Endothelial cell (in vitro differentiated cells): ENCODE measurements around the gene GLIPR1. TPM values are rescaled to one million over a fixed set of nuclear protein-coding genes. Genes with fewer than 3 reads are reported as not detected.
"Not testable (repeated sequence)": the region's sequence is repeated elsewhere in the genome, so short reads cannot be mapped to it uniquely, and the experiment has no call there.

Experiments
- DNase-seq: peaks from one replicate; pipeline ENCODE4 v3.0.0; 2021; ENCODE audit warnings: low spot score
- H3K27ac Mint-ChIP-seq: one replicate; pipeline ENCODE4 v1.8.0; 2021; ENCODE audit warnings: mixed read lengths, inconsistent platforms; ENCODE audit not compliant: unreplicated experiment
- H3K27me3 Mint-ChIP-seq: one replicate; pipeline ENCODE4 v1.8.0; 2021; ENCODE audit warnings: mild to moderate bottlenecking, moderate library complexity, mixed read lengths, inconsistent platforms; ENCODE audit not compliant: unreplicated experiment
- H3K36me3 Mint-ChIP-seq: one replicate; pipeline ENCODE4 v1.8.0; 2021; ENCODE audit warnings: mild to moderate bottlenecking, low read depth, mixed read lengths, inconsistent platforms; ENCODE audit not compliant: unreplicated experiment
- H3K4me1 Mint-ChIP-seq: one replicate; pipeline ENCODE4 v1.8.0; 2021; ENCODE audit warnings: mild to moderate bottlenecking, mixed read lengths, inconsistent platforms; ENCODE audit not compliant: unreplicated experiment
- H3K4me3 Mint-ChIP-seq: one replicate; pipeline ENCODE4 v1.8.0; 2021; ENCODE audit warnings: mild to moderate bottlenecking, mixed read lengths, inconsistent platforms; ENCODE audit not compliant: unreplicated experiment
- H3K9me3 Mint-ChIP-seq: one replicate; pipeline ENCODE4 v1.8.0; 2021; ENCODE audit warnings: mixed read lengths, inconsistent platforms; ENCODE audit not compliant: unreplicated experiment
- CTCF ChIP-seq: fragments of 200-600 bp; sonication (generic); IDR thresholded peaks from one replicate; pipeline ENCODE4 v1.5.0; 2021; ENCODE audit warnings: antibody characterized with exemption; ENCODE audit not compliant: unreplicated experiment
- total RNA-seq: library from RNA; stranded (reverse); fragmentation: NEBNext Ultra II Directional; extraction: Animal tissue kit (Norgen Biotek cat#: 25700); gene quantifications from one replicate; pipeline ENCODE4 v1.2.1, GENCODE V29; 2021; ENCODE audit not compliant: unreplicated experiment

The GLIPR1 gene
- total RNA-seq, 1 donor from 2014 or later = 0.38 TPM

GRCh38 chr12:75439930-75440329 lies 40.6 kb upstream of the GLIPR1 start:
- Mint-ChIP-seq H3K4me1 (no peaks in the 10 kb centered on the region), H3K27ac (no peak overlapping the region), H3K36me3 (peaks cover 4% of the 10 kb centered on the region), H3K27me3 (no peaks in the 10 kb centered on the region), H3K4me3 (no peak overlapping the region), H3K9me3 (no peaks in the 10 kb centered on the region)
- TF ChIP-seq CTCF = no peak
- DNase-seq = no peak

GRCh38 chr12:75441687-75442449 lies 38.7 kb upstream of the GLIPR1 start:
- not testable (repeated sequence) for H3K27ac Mint-ChIP-seq, DNase-seq, H3K27me3 Mint-ChIP-seq, H3K4me3 Mint-ChIP-seq, H3K36me3 Mint-ChIP-seq, H3K9me3 Mint-ChIP-seq, H3K4me1 Mint-ChIP-seq

- not testable (repeated sequence) for H3K27me3 Mint-ChIP-seq, DNase-seq, H3K9me3 Mint-ChIP-seq, H3K27ac Mint-ChIP-seq, H3K4me1 Mint-ChIP-seq, H3K4me3 Mint-ChIP-seq, H3K36me3 Mint-ChIP-seq
Measured at GRCh38 chr12:75442454-75442853, 38.1 kb upstream of the GLIPR1 start.

GRCh38 chr12:75443709-75444108 lies 36.8 kb upstream of the GLIPR1 start:
- no peak for DNase-seq
- Mint-ChIP-seq H3K27ac (no peak overlapping the region), H3K4me3 (no peak overlapping the region), H3K9me3 (no peaks in the 10 kb centered on the region), H3K36me3 (peaks cover 4% of the 10 kb centered on the region), H3K27me3 (no peaks in the 10 kb centered on the region), H3K4me1 (no peaks in the 10 kb centered on the region)
- no peak for TF ChIP-seq CTCF

- H3K4me3 Mint-ChIP-seq = no peak overlapping the region
- no peak overlapping the region for H3K27ac Mint-ChIP-seq
- H3K4me1 Mint-ChIP-seq = no peaks in the 10 kb centered on the region
- TF ChIP-seq CTCF = no peak
- peaks cover 4% of the 10 kb centered on the region for H3K36me3 Mint-ChIP-seq
- H3K27me3 Mint-ChIP-seq = no peaks in the 10 kb centered on the region
- DNase-seq = no peak
- H3K9me3 Mint-ChIP-seq = no peaks in the 10 kb centered on the region
Measured at GRCh38 chr12:75444429-75445136, 36.0 kb upstream of the GLIPR1 start.

GRCh38 chr12:75445137-75445507 lies 35.4 kb upstream of the GLIPR1 start:
- H3K36me3 Mint-ChIP-seq = not testable (repeated sequence)

More at GRCh38 chr12:75445137-75445507, 35.4 kb upstream of the GLIPR1 start:
- H3K4me3 Mint-ChIP-seq, H3K4me1 Mint-ChIP-seq, H3K27ac Mint-ChIP-seq, H3K9me3 Mint-ChIP-seq, DNase-seq, H3K27me3 Mint-ChIP-seq: not testable (repeated sequence)
